NCI-H345 treated with DMSO at 0.1 percent for 48 hours (cell line): ENCODE data around the gene PIK3R4.

ENCODE experiments used
- DNase-seq: peaks from one replicate; lab custom pipeline; 2025; ENCODE audit not compliant: unreplicated experiment; lab: John Stamatoyannopoulos, UW

PIK3R4 gene

DNA sequence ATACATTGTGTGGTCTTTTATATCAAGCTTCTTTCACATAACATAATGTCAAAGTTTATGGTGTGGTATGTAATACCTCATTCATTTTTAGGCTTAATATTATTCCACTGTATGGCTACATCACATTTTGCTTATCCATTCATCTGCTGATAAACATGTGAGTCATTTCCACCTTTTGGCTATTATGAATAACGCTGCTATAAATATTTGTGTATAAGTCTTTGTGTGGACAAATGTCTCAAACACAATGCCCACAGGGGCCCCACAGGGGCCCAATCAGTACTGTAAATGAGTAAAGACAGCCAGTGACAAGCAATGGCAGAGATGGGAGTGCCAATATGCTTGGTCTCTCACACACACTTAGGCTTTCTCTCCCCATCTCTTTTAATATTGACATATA, 54.2 kb downstream of the PIK3R4 start:
- DNase-seq = no peak

DNA sequence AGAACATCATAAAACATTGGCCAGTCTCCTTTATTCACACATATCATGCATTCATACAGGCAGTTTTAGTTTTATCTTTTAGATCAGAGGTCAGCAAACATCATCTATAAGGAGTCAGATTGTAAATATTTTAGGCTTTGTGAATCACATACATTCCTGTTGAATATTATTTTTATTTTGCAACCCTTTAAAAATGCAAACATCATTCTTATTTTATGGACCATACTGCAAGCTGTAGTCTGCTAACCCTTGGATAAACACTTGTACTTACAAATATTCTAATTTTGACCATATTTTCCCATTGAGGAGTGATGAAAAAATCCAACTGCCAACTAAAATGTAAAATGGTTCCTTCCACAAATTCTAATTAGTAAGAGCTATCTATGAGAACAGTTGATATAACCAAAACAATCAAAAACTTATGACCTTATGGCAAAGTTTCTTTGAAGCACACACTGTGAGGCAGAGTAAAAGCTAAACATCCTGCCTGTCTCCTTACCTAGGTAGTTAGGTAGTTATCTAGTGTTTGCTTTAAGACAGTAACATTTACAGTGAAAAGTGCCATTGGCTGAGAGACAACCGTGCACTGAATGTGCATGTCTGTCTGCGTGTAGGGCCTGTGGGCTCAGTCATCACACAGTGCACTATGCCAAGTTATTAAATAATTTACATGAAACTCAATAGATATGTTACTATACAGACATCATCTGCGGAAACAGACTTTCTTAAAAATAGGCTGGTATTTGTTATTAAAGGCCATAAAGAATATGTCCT, 57.7 kb downstream of the PIK3R4 start:
- no peak for DNase-seq

DNA sequence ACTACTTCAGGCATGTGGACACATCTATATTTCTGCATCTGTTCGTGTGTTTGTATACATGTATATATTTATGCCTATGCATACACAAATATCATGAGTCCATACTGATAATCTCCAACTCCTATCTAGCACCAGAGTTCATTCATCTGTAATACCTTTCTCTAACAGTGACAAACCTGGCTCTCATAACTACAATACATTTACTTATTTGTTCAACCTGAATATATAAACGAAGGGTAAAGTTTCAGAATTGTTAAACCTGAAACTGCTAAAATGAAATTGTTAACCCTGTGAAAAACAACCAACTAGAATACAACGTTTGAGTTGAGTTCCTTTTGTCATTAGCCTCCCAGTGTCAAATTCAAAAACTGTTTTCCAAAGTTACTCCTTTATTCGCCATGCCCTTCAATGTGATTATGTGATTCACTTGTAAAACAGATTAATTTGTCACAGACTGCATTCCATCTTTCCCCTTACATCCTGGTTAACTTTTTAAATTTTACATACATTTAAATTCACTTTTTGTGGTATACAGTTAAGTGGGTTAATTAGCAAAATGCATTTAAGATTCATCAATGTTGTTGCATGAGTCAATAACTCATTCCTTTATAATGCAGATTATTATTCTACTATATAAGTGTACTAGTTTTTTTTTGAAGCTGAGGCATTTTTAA, 58.5 kb downstream of the PIK3R4 start:
- no peak for DNase-seq

DNA sequence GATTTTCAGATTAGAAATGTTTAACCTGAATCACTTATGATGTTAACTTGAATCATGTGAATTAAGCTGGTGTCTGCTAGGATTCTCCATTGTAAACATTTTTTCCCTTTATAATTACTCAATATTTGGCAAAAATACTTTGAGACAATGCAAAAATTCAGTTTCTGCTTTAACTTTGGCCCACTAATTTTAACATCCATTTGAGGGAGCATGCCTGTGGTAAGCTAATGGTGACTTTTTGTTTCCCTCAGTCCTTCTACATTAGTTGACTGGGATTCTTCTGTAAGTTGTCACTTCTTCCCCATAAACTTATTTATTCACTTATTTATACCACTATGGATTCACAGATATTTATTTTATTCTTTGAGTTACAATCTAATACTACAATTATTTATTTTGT, 59.3 kb downstream of the PIK3R4 start:
- DNase-seq = no peak

DNA sequence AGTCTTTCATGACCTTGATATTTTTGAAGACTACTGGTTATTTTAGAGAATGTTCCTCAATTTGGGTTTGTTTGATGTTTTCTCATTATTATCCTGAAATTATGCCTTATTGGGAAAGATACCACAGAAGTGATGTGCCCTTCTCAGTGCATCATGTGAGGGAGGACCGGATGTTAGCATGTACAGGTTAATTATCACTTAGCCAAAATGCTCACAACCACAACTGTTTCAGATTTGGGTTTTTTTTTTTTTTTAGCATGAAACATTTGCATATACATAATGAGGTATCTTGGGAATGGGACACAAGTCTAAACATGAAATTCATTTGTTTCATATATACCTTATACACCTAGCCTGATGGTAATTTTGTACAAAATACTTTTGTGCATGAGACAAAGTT, 59.8 kb downstream of the PIK3R4 start:
- DNase-seq = no peak

DNA sequence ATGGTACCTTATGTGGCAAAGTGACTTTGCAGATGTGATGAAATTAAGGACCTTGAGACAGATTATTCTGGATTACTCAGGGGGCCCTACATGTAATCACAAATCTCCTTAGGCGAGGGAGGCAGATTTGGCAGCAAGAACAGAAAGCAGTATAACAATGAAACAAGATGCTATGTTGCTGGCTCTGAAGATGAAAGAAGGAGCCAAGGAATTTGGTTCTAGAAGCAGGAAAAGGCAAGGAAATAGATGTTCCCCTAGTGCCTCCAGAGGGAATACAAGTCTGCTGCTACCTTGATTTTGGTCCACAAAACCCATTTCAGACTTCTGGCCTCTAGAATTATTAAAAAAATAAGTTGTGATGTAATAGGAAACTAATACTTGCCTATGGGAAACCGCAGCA, 64.5 kb downstream of the PIK3R4 start:
- no peak for DNase-seq

DNA sequence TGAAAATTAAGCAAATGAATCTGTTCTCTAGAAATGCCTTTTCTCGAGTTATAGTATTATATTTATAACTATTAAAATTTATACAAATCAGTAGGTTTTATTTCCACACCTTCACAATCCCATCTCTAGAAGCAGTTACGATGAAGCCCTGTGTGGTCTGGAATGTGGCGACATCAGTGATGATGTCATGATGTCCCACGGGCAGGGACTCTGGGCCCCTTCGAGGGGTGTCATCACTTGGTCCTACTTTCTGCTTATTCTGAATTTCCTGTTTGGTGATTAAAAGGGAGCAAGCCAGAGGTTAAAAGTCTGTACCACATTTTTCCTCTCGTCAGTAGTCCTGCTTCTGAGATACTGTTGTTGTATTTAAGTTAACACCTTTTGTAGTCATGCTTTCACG, 67.4 kb downstream of the PIK3R4 start:
- no peak for DNase-seq

DNA sequence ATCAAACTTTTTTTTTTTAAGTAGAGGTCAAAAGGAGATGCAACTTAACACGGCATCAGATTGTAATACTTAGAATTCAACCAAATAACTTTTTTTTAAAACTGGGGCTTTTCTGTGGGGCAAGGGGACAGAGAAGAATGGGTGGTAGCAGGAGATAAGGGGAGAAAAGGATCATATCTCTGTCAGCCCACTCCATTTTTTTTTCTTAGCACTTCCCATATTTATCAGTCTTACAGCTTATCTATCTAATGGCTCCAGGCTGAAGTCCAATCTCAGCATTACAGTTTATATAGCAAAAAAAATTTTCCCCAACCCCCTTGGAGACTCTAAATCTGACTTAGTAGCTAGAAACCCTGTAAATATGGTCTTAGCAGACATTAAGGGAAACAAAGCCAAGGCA, 69.3 kb downstream of the PIK3R4 start:
- no peak for DNase-seq

DNA sequence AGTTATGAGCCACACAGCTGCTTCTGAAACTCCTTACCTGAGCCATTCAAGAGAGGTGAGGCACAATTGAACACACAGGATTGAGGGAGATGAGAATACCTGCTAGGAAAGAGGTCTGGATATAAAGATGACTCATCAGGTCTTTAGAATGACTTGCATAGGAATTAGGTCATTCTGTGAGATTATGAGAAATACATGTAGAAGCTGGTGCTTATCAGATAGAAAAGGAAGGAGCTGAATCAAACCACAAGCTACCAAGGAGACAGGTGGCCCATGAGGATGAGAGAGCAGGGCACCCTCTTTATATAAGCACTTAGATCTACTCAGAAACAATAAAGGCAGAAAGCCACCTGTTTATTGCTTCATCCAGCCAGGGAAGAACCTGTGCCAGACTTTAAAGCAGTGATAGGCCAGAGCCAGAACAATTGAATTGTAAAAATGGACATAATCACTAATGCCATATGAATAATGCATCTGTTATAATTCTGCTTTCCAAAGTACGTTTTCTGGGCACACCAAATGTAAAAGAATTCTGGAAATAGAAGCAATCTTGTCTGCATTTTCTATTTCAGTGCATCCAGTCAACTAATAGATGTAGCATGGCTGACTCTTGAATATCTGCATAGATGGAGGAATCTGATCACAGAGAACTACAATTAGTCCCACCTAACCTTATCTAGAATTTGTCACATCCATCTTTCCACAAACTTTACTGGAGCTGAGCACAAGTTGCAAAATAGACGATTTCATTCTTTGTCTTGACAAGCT, 74.9 kb downstream of the PIK3R4 start:
- DNase-seq = no peak

DNA sequence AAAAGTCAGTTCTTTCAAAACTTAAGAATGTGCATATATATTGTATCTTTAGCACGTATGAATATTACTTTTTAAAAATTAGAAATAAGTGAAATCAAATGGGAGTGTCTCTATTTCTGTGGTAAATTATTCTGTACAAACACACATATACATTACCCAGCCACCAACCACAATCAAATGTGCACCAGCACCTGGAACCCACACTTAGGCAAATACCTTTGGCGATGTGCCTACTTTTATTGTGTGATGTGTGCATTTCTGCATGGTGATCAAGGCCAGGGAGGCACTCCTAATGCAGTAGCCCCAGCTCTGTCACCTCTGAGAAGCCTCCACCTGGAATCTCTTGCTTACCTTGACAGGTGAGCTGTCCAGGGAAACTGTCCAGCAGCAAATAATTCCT, 76.9 kb downstream of the PIK3R4 start:
- no peak for DNase-seq

DNA sequence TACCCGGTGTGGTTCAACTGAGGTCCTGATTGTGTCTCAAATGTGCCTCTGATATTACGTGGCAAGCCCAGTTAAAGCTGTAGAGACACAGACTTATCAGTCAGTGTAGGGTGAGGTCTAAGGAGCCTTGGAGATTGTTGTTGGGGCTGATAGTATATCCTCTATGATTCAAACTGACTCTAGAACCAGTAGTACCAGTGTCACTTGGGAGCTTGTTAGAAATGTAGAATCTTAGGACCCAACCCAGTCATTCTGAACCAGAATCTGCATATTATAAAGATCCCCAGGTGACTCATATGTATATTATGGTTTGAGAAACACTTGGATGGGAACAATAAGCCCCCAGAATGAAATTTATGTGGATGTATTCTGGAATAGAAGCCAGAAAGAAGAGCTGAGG, 83.5 kb downstream of the PIK3R4 start:
- DNase-seq = no peak

DNA sequence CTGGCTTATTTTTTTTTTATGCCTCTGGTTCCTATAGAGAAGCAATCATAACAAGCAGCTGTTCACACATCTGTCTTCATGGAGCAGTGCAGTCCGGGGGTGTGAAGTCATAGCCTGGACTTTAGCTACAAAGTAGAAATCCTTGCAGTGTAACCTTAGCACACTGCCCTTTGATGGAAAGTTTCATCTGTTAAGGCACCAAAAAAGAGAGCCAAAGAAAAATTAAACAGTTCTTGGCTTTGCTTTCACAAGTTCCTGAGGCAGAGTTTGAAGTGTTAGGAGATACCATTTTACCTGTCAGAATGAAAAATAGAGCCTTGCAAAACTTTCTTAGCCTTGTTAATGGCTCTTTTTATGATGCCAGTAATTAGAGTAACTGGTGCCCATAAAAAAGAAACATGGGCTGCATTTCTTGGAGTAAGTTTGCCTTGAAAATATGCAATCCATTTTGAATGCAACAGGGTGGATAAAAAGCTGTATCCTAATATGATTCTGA, 84.1 kb downstream of the PIK3R4 start:
- no peak for DNase-seq

DNA sequence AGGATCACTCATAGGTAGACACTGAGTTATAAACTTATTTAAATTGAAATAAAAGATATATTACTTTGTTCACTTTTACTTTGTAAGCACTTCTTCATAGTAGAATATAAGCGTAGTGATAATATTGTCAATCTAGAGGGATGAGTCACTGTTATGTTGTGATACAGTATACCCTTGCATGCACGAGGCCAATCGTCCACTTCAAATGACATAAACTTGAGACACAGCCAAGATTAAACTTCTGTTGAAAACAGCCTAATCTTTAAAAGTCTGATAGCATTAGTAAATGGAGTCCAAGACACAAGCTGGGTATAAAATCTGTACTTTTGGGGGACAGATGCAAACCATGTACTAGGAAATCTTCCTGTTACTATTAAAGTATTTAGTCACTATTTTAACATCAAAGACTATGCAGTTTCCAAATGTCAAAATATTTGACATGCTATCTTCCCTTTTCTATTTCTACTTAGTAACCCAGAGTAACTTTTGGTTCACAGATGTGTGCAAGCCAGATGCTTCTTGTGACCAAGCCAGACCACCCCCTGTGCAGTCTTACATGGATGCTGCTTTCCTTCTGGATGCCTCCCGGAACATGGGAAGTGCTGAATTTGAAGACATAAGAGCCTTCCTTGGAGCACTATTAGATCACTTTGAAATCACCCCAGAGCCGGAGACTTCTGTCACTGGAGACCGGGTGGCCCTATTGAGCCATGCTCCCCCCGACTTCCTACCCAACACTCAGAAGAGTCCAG, 85.3 kb downstream of the PIK3R4 start:
- DNase-seq = no peak

DNA sequence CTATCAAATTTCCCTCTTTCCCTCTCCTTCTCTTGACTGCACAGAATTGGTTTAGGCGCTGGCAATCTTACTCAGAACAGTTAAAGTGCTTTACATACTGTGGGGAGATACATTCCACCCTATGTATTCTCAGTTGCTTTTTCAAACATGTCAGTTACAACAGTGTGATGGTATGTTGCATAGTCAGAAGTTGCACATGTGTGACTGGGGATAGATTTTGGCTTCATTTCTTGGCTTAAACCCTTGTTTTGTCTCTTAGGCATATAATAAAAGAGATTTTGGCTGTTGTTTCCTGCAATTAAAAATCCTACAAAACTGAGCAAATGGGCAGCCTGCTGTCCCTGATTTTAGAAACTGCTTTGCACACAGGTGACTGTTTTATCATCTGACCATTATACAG, 86.7 kb downstream of the PIK3R4 start:
- DNase-seq = no peak

DNA sequence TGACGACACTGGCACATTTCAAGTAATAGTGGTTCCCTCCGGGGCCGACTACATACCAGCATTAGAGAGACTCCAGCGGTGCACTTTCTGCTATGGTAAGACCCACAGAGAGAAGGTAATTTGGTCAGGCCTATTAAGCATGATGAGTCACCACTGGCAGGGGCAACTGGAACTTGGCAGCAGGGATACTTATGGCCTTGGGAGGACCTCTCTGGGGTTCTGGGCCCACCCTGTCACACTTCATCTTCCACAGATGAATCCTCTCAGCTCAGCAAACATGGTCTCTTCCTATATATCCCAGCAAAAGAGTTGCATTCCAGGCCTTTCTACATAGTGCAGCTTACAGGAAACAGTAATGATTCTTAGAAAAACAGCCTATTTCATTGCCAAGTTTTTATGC, 88.0 kb downstream of the PIK3R4 start:
- DNase-seq = no peak

DNA sequence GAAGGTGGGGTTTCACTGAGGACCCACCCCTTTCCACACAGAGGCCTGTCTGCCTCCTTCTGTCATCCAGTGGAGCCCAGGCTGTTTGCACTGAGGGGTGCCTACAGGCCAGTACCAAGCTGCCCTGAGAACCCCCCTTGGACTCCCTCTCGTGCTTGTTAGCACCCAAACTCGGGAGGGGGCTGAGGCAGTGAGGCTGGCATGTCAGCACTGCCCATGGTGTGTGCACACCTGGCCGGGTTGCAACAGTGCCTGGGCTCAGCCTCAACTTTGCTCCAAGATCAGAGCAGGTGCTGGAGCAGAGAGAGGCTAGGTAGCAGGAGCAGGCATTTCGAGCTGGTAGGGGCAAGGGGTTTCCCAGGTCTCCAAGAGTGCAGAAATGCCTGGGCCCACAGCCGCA, 90.0 kb downstream of the PIK3R4 start:
- no peak for DNase-seq

DNA sequence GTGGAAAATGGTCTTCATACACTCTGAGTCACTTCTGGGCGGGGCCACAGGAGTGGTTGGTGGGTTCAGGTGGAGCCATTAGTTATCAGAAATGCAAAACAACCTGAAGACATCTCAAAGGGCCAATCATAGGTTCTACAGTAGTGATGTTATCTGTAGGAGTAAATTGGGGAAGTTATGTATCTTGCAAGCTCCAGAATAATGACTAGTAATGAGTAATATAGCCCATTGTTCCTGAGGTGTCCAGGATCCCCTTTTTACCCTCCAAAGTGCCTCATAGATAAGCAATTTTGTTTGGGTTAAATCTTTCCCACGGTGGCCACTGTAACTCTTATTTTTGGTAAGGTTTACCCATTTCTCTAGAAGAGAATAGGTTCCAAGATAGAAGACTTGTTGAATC, 91.7 kb downstream of the PIK3R4 start:
- DNase-seq = no peak

DNA sequence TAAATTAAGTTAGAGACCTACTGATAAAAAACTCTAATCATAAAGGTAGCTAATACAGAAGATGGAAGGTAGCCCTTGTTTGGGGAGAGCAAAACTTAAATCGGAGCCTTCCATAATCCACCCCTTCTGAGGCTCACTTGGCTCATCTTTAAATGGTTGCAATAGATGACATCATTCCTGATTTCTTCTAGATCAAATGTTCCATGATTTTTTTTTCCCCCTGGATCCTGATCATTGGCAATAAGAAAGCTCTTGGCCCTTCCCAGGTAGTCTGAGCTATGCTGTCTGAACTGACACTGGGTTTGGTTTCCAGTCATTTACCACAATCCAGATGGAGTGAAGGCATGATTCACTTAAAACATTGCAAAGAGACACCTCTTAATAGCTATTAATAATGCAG, 92.5 kb downstream of the PIK3R4 start:
- DNase-seq = no peak

DNA sequence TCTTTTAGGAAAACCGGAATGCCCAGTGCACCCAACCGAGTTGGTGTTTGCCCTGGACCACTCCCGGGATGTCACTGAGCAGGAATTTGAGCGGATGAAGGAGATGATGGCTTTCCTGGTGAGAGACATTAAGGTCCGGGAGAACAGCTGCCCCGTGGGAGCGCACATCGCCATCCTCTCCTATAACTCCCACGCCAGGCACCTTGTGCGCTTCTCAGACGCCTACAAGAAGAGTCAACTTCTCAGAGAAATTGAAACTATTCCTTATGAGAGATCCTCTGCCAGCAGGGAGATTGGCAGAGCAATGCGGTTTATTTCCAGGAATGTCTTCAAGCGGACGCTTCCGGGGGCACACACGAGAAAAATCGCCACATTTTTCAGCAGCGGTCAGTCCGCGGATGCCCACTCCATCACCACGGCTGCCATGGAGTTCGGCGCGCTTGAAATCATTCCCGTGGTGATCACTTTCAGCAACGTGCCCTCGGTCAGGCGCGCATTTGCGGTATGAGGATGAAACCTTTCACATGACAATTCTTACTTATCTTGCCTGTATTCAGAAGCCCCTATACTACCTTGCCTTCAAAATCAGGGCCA, 97.5 kb downstream of the PIK3R4 start:
- no peak for DNase-seq

DNA sequence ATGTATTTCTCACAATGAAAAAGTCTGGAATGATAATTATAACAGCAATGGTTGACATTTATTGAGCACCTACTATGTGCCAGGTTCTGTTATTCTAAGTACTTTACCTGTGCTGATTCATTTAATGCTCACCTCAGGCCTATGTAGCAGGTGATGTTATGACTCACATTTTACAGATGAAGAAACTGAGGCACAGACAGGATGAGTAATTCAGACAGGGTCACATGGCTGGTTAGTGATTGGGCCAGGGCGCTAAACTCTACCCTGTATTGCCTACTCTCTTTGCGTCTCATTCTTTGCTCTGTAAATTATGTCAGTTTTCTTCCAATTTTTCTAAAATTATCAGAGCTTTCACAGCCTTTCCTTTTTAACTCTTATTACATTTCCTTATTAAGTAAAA, 98.3 kb downstream of the PIK3R4 start:
- no peak for DNase-seq

DNA sequence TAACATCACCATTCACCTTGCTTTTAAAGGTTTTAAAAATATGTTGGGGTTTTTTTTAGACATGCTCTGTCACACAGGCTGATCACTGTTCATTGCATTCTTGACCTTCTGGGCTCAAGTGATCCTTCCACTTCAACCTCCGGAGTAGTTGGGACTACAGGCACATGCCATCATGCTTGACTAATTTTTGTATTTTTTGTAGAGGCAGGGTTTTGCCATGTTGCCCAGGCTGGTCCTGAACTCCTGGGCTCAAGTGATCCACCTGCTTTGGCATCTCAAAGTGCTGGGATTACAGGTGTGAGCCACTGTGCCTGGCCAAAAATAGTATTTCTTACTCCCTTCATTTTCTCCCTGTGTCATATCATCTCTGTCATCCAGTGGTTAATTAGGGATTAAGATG, 101.4 kb downstream of the PIK3R4 start:
- DNase-seq = no peak
